ENCODE results near the gene ZNRF2.

- TF ChIP-seq CTCF (IDR thresholded peaks at IDR 0.05; ENCODE audit: poor library complexity) (no peak), EZH2phosphoT487 (IDR thresholded peaks at IDR 0.05; ENCODE audit: low read depth, severe bottlenecking, unreplicated experiment) (no peak), EZH2 (IDR thresholded peaks at IDR 0.05; ENCODE audit: borderline replicate concordance) (no peak)
These were observed 1.7 kb upstream of the ZNRF2 start for GRCh38 chr7:30282735-30283134.
